OCI-LY1 (cell line): ENCODE results near the gene BRD1.

ENCODE experiments used
- EZH2 ChIP-seq: fragments of 200-600 bp; sonication (generic), shearing (Covaris generic); IDR thresholded peaks from 2 replicates; pipeline ENCODE4 v1.8.0; 2017; ENCODE audit warnings: borderline replicate concordance, mixed run types, mild to moderate bottlenecking, antibody characterized with exemption, low read length, moderate library complexity, mixed read lengths
- TF ChIP-seq, protein P1 (sequence below): fragments of 200-600 bp; sonication (generic), shearing (Covaris generic); IDR thresholded peaks from 2 replicates; pipeline ENCODE4 v1.5.1; 2017; ENCODE audit warnings: mild to moderate bottlenecking, antibody characterized with exemption, low read length, moderate library complexity, mixed read lengths

DNA sequence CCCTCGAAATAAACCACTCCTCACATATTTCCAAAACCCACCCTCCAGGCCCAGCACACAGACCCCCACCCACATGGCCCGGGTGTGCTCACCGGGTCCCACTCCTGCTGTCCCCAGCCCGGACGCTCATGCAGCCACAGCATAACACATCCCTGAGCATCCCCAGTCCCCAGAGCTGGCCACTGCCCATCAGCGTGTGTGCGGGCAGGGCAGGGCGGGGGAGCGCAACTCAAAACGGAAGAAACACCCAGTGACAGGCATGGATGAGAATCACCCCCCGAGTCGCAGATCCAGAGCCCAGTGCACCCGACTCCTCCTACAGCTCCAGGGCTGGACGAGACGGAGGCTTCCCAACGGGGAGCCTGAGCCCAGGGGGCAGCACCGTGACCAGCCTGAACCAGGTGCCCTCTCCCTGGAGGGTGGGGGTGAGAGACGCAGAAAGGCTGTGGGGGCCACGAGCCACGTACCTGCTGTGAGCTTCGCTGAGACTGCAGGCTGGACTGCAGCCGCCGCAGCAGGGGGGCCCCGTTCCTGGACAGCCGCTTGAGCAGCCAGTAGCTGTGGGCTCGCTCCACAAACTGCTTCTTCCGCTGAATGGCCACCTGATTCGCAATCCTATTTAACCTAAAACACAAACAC, 23.8 kb downstream of the BRD1 start:
- TF ChIP-seq, protein P1, sequence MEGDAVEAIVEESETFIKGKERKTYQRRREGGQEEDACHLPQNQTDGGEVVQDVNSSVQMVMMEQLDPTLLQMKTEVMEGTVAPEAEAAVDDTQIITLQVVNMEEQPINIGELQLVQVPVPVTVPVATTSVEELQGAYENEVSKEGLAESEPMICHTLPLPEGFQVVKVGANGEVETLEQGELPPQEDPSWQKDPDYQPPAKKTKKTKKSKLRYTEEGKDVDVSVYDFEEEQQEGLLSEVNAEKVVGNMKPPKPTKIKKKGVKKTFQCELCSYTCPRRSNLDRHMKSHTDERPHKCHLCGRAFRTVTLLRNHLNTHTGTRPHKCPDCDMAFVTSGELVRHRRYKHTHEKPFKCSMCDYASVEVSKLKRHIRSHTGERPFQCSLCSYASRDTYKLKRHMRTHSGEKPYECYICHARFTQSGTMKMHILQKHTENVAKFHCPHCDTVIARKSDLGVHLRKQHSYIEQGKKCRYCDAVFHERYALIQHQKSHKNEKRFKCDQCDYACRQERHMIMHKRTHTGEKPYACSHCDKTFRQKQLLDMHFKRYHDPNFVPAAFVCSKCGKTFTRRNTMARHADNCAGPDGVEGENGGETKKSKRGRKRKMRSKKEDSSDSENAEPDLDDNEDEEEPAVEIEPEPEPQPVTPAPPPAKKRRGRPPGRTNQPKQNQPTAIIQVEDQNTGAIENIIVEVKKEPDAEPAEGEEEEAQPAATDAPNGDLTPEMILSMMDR, result no peak
- no peak for TF ChIP-seq EZH2
